ENCODE measurements around the gene TGFBR3. TPM values are rescaled to one million over a fixed set of nuclear protein-coding genes. Genes with fewer than 3 reads are reported as not detected.

Gene TGFBR3
- total RNA-seq, 1 donor from 2014 or later = 2.5 TPM

- Histone ChIP-seq H3K9ac (ENCODE audit: low read length) (no peak overlapping the region), H2AFZ (ENCODE audit: low read depth, low read length) (no peak overlapping the region), H3K9me3 (ENCODE audit: insufficient read depth, low read depth, low read length) (no peaks in the 10 kb centered on the region), H3K36me3 (ENCODE audit: insufficient read depth, low read length) (no peaks in the 10 kb centered on the region), H3K4me3 (ENCODE audit: insufficient read depth, low read depth, low read length) (no peak overlapping the region), H3K79me2 (ENCODE audit: insufficient read depth, low read length) (no peaks in the 10 kb centered on the region), H3K4me2 (ENCODE audit: low read length) (no peak overlapping the region), H4K20me1 (ENCODE audit: insufficient read depth, low read length) (no peaks in the 10 kb centered on the region), H3K27ac (ENCODE audit: low read depth, low read length) (no peak overlapping the region), H3K27me3 (ENCODE audit: insufficient read depth, low read length) (no peaks in the 10 kb centered on the region), H3K4me1 (ENCODE audit: insufficient read depth, low read length) (no peaks in the 10 kb centered on the region)
- Mint-ChIP-seq H3K4me1 (ENCODE audit: low read depth, unreplicated experiment) (no peaks in the 10 kb centered on the region), H3K4me3 (ENCODE audit: unreplicated experiment) (no peak overlapping the region), H3K36me3 (ENCODE audit: low read depth, unreplicated experiment) (no peaks in the 10 kb centered on the region), H3K9me3 (ENCODE audit: unreplicated experiment) (no peaks in the 10 kb centered on the region), H3K27ac (ENCODE audit: unreplicated experiment) (no peak overlapping the region), H3K27me3 (ENCODE audit: low read depth, unreplicated experiment) (no peaks in the 10 kb centered on the region)
- DNase-seq (ENCODE audit: low read depth) = no peak
- no peak for FAIRE-seq
- TF ChIP-seq CTCF (IDR thresholded peaks at IDR 0.05; ENCODE audit: insufficient read depth, low read depth, low read length) = no peak
- no peak for TF ChIP-seq EZH2 (IDR thresholded peaks at IDR 0.05; ENCODE audit: insufficient read depth, low read length)
These were observed 27.1 kb upstream of the TGFBR3 start for GRCh38 chr1:91913018-91913417.

- Mint-ChIP-seq H3K4me3 (ENCODE audit: unreplicated experiment) (no peak overlapping the region), H3K36me3 (ENCODE audit: low read depth, unreplicated experiment) (no peaks in the 10 kb centered on the region), H3K9me3 (ENCODE audit: unreplicated experiment) (no peaks in the 10 kb centered on the region), H3K27me3 (ENCODE audit: low read depth, unreplicated experiment) (no peaks in the 10 kb centered on the region), H3K27ac (ENCODE audit: unreplicated experiment) (no peak overlapping the region), H3K4me1 (ENCODE audit: low read depth, unreplicated experiment) (no peaks in the 10 kb centered on the region)
- TF ChIP-seq EZH2 (IDR thresholded peaks at IDR 0.05; ENCODE audit: insufficient read depth, low read length) = no peak
- no peak for TF ChIP-seq CTCF (IDR thresholded peaks at IDR 0.05; ENCODE audit: insufficient read depth, low read depth, low read length)
- Histone ChIP-seq H3K27me3 (ENCODE audit: insufficient read depth, low read length) (no peaks in the 10 kb centered on the region), H3K9ac (ENCODE audit: low read length) (no peak overlapping the region), H3K4me1 (ENCODE audit: insufficient read depth, low read length) (no peaks in the 10 kb centered on the region), H2AFZ (ENCODE audit: low read depth, low read length) (no peak overlapping the region), H3K79me2 (ENCODE audit: insufficient read depth, low read length) (no peaks in the 10 kb centered on the region), H3K4me3 (ENCODE audit: insufficient read depth, low read depth, low read length) (no peak overlapping the region), H3K9me3 (ENCODE audit: insufficient read depth, low read depth, low read length) (no peaks in the 10 kb centered on the region), H4K20me1 (ENCODE audit: insufficient read depth, low read length) (no peaks in the 10 kb centered on the region), H3K4me2 (ENCODE audit: low read length) (no peak overlapping the region), H3K36me3 (ENCODE audit: insufficient read depth, low read length) (no peaks in the 10 kb centered on the region), H3K27ac (ENCODE audit: low read depth, low read length) (no peak overlapping the region)
- no peak for DNase-seq (ENCODE audit: low read depth)
- no peak for FAIRE-seq
These were observed 26.3 kb upstream of the TGFBR3 start for GRCh38 chr1:91912266-91912665.

GRCh38 chr1:91901231-91901630 lies 15.3 kb upstream of the TGFBR3 start:
- no peaks in the 10 kb centered on the region for H3K4me1 Mint-ChIP-seq (ENCODE audit: low read depth, unreplicated experiment)
- Histone ChIP-seq H4K20me1 (ENCODE audit: insufficient read depth, low read length) (no peaks in the 10 kb centered on the region), H3K4me3 (ENCODE audit: insufficient read depth, low read depth, low read length) (no peak overlapping the region), H3K4me2 (ENCODE audit: low read length) (no peak overlapping the region), H3K4me1 (ENCODE audit: insufficient read depth, low read length) (peaks cover 2% of the 10 kb centered on the region), H3K27ac (ENCODE audit: low read depth, low read length) (no peak overlapping the region), H3K27me3 (ENCODE audit: insufficient read depth, low read length) (no peaks in the 10 kb centered on the region), H3K79me2 (ENCODE audit: insufficient read depth, low read length) (no peaks in the 10 kb centered on the region), H3K36me3 (ENCODE audit: insufficient read depth, low read length) (no peaks in the 10 kb centered on the region), H2AFZ (ENCODE audit: low read depth, low read length) (no peak overlapping the region), H3K9me3 (ENCODE audit: insufficient read depth, low read depth, low read length) (no peaks in the 10 kb centered on the region), H3K9ac (ENCODE audit: low read length) (no peak overlapping the region)
- H3K9me3 Mint-ChIP-seq (ENCODE audit: unreplicated experiment) = no peaks in the 10 kb centered on the region
- H3K36me3 Mint-ChIP-seq (ENCODE audit: low read depth, unreplicated experiment) = no peaks in the 10 kb centered on the region
- FAIRE-seq = no peak
- H3K4me3 Mint-ChIP-seq (ENCODE audit: unreplicated experiment) = no peak overlapping the region
- peaks cover 3% of the 10 kb centered on the region for H3K27me3 Mint-ChIP-seq (ENCODE audit: low read depth, unreplicated experiment)
- no peak for DNase-seq (ENCODE audit: low read depth)
- TF ChIP-seq CTCF (IDR thresholded peaks at IDR 0.05; ENCODE audit: insufficient read depth, low read depth, low read length) (no peak), EZH2 (IDR thresholded peaks at IDR 0.05; ENCODE audit: insufficient read depth, low read length) (no peak)
- no peak overlapping the region for H3K27ac Mint-ChIP-seq (ENCODE audit: unreplicated experiment)

Data from astrocyte (in vitro differentiated cells and primary cell).